ENCODE results near the gene GPC6. TPM values are rescaled to one million over a fixed set of nuclear protein-coding genes. Genes with fewer than 3 reads are reported as not detected.

Gene GPC6
- total RNA-seq, 1 experiment from 2014 or later = 16.7 TPM

- DNase-seq (ENCODE audit: extremely low read depth, low read depth) = no peak
These were observed 988.4 kb downstream of the GPC6 start for GRCh38 chr13:94214975-94215374.

DNA sequence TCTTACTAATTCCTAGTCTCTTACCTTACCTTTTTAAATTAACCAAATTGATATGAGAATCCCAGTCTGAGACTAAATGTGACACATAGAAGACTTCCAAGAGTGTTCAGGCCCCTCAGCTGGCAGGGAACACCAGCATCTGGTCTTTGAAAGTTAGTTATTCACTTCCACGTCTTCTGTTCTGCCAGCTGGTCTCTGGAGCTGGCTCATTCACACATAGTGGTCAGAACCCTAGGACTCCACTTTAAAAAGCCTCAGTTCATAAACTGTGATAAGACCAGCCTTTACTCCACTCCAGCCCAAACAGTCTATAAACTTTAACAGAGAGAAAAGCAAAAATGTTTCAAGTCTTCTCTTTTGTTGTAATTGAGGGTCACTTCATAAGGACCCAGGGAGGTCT is 989.9 kb downstream of the GPC6 start:
- DNase-seq (ENCODE audit: extremely low read depth, low read depth) = no peak

GRCh38 chr13:94217370-94217769 is 990.8 kb downstream of the GPC6 start:
- no peak for DNase-seq (ENCODE audit: extremely low read depth, low read depth)

DNA sequence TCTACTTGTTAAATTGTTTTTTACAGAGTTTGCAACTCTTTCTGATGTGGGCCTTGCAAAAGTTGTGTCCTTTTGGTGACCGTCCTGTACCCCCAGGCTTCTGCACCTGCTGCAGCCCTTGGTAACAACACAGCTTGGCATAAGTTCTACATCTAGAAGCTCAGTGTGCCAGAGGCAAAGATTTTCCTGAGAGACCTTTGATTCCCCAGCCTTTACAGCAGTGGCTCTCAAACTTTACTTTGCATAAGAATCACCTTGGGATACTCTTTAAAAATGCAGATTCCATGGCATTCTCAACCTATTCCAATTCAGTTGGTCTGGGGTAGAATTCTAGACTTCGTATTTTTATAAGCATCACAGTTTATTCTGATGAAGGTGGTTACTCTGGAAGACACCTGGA is 991.9 kb downstream of the GPC6 start:
- no peak for DNase-seq (ENCODE audit: extremely low read depth, low read depth)

- DNase-seq (ENCODE audit: extremely low read depth, low read depth) = no peak
These were observed 992.3 kb downstream of the GPC6 start for GRCh38 chr13:94218951-94219350.

DNA sequence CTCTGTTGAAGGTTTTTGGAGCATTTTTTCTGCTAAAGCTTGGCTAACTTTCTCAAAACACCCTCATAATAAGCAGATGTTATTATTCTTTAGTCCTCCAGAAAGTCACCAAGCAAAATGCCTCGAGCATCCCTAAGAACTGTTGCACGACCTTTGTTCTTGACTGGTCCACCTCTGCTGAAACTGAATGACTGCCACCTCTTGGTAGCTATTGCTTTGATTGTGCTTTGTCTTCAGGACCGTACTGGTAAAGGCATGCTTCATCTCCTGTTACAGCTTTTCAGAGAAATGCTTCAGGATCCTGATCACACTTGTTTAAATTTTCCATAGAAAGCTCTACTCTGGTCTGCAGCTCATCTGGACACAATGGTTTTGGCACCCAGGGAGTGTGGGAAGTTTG is 998.1 kb downstream of the GPC6 start:
- no peak for DNase-seq (ENCODE audit: extremely low read depth, low read depth)

- DNase-seq (ENCODE audit: extremely low read depth, low read depth) = no peak
These were observed 1000.8 kb downstream of the GPC6 start for GRCh38 chr13:94227255-94227879.

DNA sequence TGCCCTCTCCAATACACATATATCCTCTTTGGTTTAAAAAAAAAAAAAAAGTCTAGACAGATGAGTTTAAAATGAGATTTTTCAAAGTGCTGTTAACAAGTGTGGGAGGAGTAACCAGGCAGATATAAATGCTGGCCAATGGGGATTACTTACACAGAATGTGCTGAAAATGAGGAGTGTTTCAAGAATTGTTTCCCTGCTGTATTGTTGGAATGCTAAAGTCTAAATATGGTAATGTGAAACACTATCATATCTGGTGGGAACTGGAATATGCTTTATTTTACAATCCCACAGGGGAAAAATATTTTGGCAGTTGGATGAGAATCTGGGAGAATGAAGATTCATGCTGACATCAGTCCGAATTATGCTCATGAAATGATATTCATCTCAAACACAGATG is 1002.2 kb downstream of the GPC6 start:
- no peak for DNase-seq (ENCODE audit: extremely low read depth, low read depth)

DNA sequence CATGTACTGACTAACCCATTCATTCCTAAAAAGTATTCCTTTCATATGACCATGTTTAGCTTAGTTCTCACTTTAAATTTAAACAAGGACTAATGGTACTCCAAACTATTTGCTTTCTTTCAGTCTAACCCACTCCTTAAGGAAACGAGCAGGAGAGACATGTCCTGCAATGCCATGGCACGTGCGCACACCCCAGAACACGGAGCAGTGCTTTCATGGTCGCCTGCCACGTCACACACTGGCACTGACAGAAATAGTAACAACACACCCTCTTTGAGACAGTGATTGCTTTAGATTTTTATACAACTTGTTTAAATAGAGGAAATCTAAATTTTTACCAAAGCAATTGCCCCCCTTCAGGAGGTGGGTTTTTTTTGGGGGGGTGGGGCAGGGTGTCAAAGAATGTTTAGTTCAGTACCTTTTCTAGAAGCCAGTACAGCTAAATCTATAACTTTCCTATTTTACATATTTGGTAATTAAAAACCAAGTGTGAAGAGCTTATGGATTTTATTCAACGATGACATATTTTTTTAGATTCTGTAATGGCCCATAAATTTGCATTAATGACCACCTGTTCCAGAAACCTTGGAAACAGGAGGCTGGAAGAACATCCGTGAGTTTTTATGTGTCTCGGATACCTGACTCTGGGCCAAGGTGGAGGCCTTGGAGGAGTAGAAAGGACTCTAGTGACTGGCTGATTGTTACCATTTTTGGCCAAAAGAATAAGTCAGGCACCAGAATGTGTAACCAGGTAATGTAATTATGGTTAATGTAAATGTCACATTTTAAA is 1005.7 kb downstream of the GPC6 start:
- no peak for DNase-seq (ENCODE audit: extremely low read depth, low read depth)

DNA sequence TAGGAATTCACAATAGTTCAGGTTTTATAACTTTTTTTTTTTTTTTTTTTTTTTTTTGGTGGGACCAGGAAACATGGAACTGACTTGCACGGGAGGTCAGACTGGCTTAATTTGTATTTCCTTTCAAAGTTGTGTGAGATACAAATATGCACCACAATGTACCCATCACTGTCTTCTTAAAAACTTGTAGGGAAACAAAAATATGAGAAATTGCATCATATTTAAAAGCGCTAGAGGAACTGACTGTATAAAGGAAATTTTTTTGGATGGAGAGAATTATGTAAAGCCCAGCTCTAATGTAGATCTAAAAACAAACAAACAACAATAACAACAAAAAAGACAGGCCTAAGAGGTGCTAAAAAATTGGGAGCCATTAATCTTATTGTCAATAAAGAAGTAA is 1006.3 kb downstream of the GPC6 start:
- no peak for DNase-seq (ENCODE audit: extremely low read depth, low read depth)

DNA sequence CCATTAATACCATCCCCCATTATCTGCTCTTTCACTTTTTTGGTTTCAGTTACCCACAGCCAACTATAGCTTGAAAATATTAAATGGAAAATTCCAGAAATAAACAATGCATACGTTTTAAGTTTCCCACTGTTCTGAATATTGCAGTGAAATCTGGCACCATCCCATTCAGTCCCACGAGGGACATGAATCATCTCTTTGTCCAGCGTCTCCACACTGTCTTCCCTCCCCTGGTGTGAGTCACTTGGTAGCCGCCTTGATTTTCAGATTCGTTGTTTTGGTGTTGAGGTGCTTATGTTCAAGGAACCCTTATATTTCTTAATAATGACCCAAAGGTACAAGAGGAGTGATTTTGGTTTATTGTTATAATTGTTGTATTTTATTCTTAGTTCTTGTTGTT is 1006.8 kb downstream of the GPC6 start:
- DNase-seq (ENCODE audit: extremely low read depth, low read depth) = peak; percentile 66

- DNase-seq (ENCODE audit: extremely low read depth, low read depth) = no peak
These were observed 1007.2 kb downstream of the GPC6 start for GRCh38 chr13:94233837-94234236.

GRCh38 chr13:94234738-94235137 is 1008.1 kb downstream of the GPC6 start:
- no peak for DNase-seq (ENCODE audit: extremely low read depth, low read depth)

GRCh38 chr13:94236132-94236531 is 1009.5 kb downstream of the GPC6 start:
- no peak for DNase-seq (ENCODE audit: extremely low read depth, low read depth)

GRCh38 chr13:94236872-94237271 is 1010.3 kb downstream of the GPC6 start:
- DNase-seq (ENCODE audit: extremely low read depth, low read depth) = no peak

GRCh38 chr13:94239135-94239534 is 1012.5 kb downstream of the GPC6 start:
- DNase-seq (ENCODE audit: extremely low read depth, low read depth) = no peak

DNA sequence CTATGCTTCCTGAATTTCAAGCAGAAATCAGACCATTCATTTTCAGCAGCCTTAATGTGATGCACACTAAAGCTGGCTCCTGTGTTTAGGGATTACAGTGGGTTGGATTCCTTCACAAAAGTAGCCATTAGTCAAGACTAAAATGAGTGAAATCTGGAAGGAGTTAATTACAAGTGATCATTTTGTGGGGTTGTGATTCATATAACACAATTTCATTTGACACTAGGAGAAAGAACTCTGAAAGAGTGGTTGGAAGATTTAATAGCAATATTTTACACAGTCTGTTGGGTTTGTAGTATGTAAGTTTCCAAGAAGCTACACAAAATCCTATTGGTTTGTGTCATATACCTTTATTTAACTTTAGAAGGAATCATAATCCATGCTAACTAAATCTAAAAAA is 1015.9 kb downstream of the GPC6 start:
- no peak for DNase-seq (ENCODE audit: extremely low read depth, low read depth)

DNA sequence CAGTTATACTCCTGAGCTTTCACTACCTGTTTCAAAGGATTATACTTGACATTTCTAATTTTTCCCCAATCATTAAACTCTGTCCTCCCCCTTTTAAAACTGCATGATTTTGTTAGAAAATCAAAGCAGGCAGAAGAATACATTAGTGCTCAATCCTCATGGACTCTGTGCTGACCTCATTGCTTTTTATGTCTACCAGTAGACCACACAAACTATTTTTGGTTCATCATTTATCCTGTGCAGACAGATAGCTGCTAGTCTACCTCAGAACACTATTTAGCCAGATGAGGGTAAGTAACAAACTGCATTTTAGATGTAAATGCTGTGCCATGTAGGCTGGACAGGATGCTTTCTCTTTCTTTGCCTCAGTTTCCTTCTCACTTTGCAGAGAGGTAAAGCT is 1016.9 kb downstream of the GPC6 start:
- no peak for DNase-seq (ENCODE audit: extremely low read depth, low read depth)

- no peak for DNase-seq (ENCODE audit: extremely low read depth, low read depth)
These were observed 1019.9 kb downstream of the GPC6 start for GRCh38 chr13:94246495-94246894.

DNA sequence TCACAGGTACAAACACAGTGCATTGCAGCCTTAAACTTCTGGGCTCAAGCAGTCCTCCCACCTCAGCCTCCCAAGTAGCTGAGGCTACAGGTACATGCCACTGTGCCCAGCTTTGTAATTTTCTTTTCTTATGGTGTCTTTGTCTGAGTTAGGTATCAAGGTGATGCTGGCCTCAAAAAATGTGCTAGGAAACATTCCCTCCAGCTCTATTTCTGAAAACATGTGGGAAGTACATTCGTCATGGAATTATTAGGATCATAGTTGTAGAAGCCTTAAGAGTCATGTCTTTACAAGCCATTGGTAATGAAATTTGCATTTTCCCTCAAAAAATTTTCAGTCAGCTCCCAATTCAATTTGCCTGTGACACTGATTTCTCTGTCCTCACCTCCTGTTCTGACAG is 1021.3 kb downstream of the GPC6 start:
- no peak for DNase-seq (ENCODE audit: extremely low read depth, low read depth)

GRCh38 chr13:94248454-94249228 is 1022.0 kb downstream of the GPC6 start:
- DNase-seq (ENCODE audit: extremely low read depth, low read depth) = no peak

DNA sequence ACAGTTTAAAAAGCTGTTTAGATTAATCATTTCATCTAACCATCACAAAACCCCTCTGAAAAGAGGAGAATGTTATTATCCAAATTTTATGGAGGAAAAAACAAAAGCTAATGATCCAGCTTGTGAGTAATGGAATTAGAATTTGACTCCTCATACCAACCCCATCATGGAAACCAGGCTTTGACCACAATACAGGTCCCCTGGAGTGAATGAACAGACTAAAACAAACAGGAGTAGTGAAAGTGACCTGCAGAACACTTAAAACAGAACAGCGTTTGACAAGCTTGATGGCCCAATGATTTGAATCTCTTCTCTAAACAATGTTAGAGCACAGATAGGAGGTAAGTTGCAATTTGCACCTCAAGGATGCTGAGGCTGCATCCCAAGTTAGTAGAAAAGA is 1022.9 kb downstream of the GPC6 start:
- DNase-seq (ENCODE audit: extremely low read depth, low read depth) = no peak

Measured in NCI-H460 (cell line).